HepG2 (cell line): ENCODE measurements around the gene RBM26. TPM values are rescaled to one million over a fixed set of nuclear protein-coding genes. Genes with fewer than 3 reads are reported as not detected.

Experiments
- CBX5 ChIP-seq: sonication (generic); formaldehyde crosslinking; IDR thresholded peaks from 2 replicates; pipeline ENCODE4 v1.4.0; 2020; ENCODE audit warnings: missing genetic modification reagents, borderline replicate concordance
- CREM ChIP-seq, 2 experiments: sonication (generic) in 1 of 2; formaldehyde crosslinking in 1 of 2; IDR thresholded peaks; 2 replicates each; pipeline versions ENCODE4 v1.4.0 to v1.6.1; 2016 to 2020; ENCODE audit warnings: antibody characterized with exemption in 1 of 2, mild to moderate bottlenecking in 1 of 2, missing genetic modification reagents in 1 of 2
- FOSL2 ChIP-seq: sonication (generic); formaldehyde crosslinking; IDR thresholded peaks from 2 replicates; pipeline ENCODE4 v1.4.0; 2020; ENCODE audit warnings: missing genetic modification reagents
- HIC2 ChIP-seq: sonication (generic); formaldehyde crosslinking; IDR thresholded peaks from 2 replicates; pipeline ENCODE4 v1.9.0; 2022; ENCODE audit warnings: low read depth, missing genetic modification reagents
- MLLT10 ChIP-seq: sonication (generic); formaldehyde crosslinking; IDR thresholded peaks from 2 replicates; pipeline ENCODE4 v1.4.0; 2020; ENCODE audit warnings: missing genetic modification reagents
- NR3C1 ChIP-seq: sonication (generic); formaldehyde crosslinking; IDR thresholded peaks from 2 replicates; pipeline ENCODE4 v1.4.0; 2020; ENCODE audit warnings: missing genetic modification reagents
- STAT6 ChIP-seq: sonication (generic); formaldehyde crosslinking; IDR thresholded peaks from 2 replicates; pipeline ENCODE4 v1.4.0; 2020; ENCODE audit warnings: missing genetic modification reagents, mild to moderate bottlenecking, borderline replicate concordance
- ZNF101 ChIP-seq: sonication (generic); formaldehyde crosslinking; IDR thresholded peaks from 2 replicates; pipeline ENCODE4 v1.4.0; 2020; ENCODE audit warnings: mild to moderate bottlenecking, low read depth, missing genetic modification reagents, borderline replicate concordance
- ZNF142 ChIP-seq: sonication (generic); formaldehyde crosslinking; IDR thresholded peaks from 2 replicates; pipeline ENCODE4 v1.4.0; 2020; ENCODE audit warnings: missing genetic modification reagents
- ZNF205 ChIP-seq: IDR thresholded peaks from 2 replicates; pipeline ENCODE4 v1.6.1; 2018; ENCODE audit warnings: missing biosample characterization, missing genetic modification reagents
- ZNF232 ChIP-seq: sonication (generic); formaldehyde crosslinking; IDR thresholded peaks from 2 replicates; pipeline ENCODE4 v1.4.0; 2020; ENCODE audit warnings: missing genetic modification reagents, borderline replicate concordance
- ZNF280D ChIP-seq: sonication (generic); formaldehyde crosslinking; IDR thresholded peaks from 2 replicates; pipeline ENCODE4 v1.5.1; 2020; ENCODE audit warnings: mild to moderate bottlenecking, missing genetic modification reagents
- ZNF30 ChIP-seq: sonication (generic); formaldehyde crosslinking; IDR thresholded peaks from 2 replicates; pipeline ENCODE4 v1.5.0; 2020; ENCODE audit warnings: mild to moderate bottlenecking, missing genetic modification reagents
- ZNF44 ChIP-seq: sonication (generic); formaldehyde crosslinking; IDR thresholded peaks from 2 replicates; pipeline ENCODE4 v1.5.1; 2020; ENCODE audit warnings: mild to moderate bottlenecking, missing genetic modification reagents
- ZNF510 ChIP-seq: sonication (generic); formaldehyde crosslinking; IDR thresholded peaks from 2 replicates; pipeline ENCODE4 v1.4.0; 2020; ENCODE audit warnings: low read depth, mild to moderate bottlenecking, missing genetic modification reagents
- polyA plus RNA-seq, 8 experiments: library from polyadenylated mRNA; depleted of rRNA in 3 of 8; stranded (reverse) in 7 of 8; unstranded in 1 of 8; fragments of >200 nt; fragmentation: Illumina TruSeq in 4 of 8; extraction: Trizol in 4 of 8; gene quantifications; 2 replicates each; pipeline versions ENCODE4 v1.2.1 to v1.2.3, GENCODE V29; 2011 to 2016; ENCODE audit warnings: low read depth in 4 of 8, missing spikeins in 1 of 8, mixed read lengths in 1 of 8; ENCODE audit not compliant: insufficient read depth in 1 of 8
- total RNA-seq, 5 experiments: library from RNA; depleted of rRNA; stranded (reverse); fragments of >200 nt; fragmentation: Illumina TruSeq; extraction: Trizol; gene quantifications; 2 replicates each; pipeline ENCODE4 v1.2.3, GENCODE V29; 2016; ENCODE audit warnings: low read depth in 1 of 5

The RBM26 gene
- total and polyA plus RNA-seq, 2 of the 13 experiments (the other 11 are each of a cell fraction or from before 2014, with no cell fraction given), result 19.4 to 34.4 TPM

- TF ChIP-seq HIC2, result no peak
- 0 out of 2 replicates have a peak, but pooled peaks have one; percentile 72 for TF ChIP-seq MLLT10 (CRISPR knock-in tag)
- TF ChIP-seq ZNF142, result no peak
- TF ChIP-seq ZNF205 (CRISPR knock-in tag), result no peak
- 0 out of 2 replicates have a peak, but pooled peaks have one; percentile 68 for TF ChIP-seq ZNF232 (CRISPR knock-in tag)
- TF ChIP-seq FOSL2 (CRISPR knock-in tag), result 0 out of 2 replicates have a peak, but pooled peaks have one; percentile 8
- no peak for TF ChIP-seq ZNF280D (CRISPR knock-in tag)
- TF ChIP-seq STAT6, result no peak
- TF ChIP-seq ZNF30 (CRISPR knock-in tag), result no peak; the same call in 1 of the 2 replicates
- TF ChIP-seq ZNF510 (CRISPR knock-in tag), result no peak
- no peak for TF ChIP-seq ZNF101 (CRISPR knock-in tag)
- TF ChIP-seq NR3C1 (CRISPR knock-in tag), result no peak
- peak; percentile 48 for TF ChIP-seq CREM (IDR thresholded peaks at IDR 0.05)
- no peak for TF ChIP-seq CREM (CRISPR knock-in tag; IDR thresholded peaks at IDR 0.05)
- TF ChIP-seq ZNF44 (CRISPR knock-in tag), result no peak
- TF ChIP-seq CBX5 (CRISPR knock-in tag), result peak; percentile 36; the same call in 1 of the 2 replicates
These were observed at the start of gene RBM26 (continued) for GRCh38 chr13:79405831-79406596.
